Mesenteric fat pad (tissue), 1 donor: ENCODE measurements around the gene LDLRAD1. TPM values are rescaled to one million over a fixed set of nuclear protein-coding genes. Genes with fewer than 3 reads are reported as not detected.
"Not testable (repeated sequence)": the region's sequence is repeated elsewhere in the genome, so short reads cannot be mapped to it uniquely, and the experiment has no call there.

Experiments
- DNase-seq: peaks from one replicate; pipeline ENCODE4 v3.0.0-alpha.2; 2020; ENCODE audit warnings: low spot score
- total RNA-seq: library from RNA; stranded (reverse); fragmentation: NEBNext Ultra II Directional; extraction: Animal tissue kit (Norgen Biotek cat#: 25700); gene quantifications from one replicate; pipeline ENCODE4 v1.2.1, GENCODE V29; 2021
- donor health status: DM: yes; HTN: yes; CAD: no.

The LDLRAD1 gene
- total RNA-seq, 1 donor from 2014 or later: not detected

DNA sequence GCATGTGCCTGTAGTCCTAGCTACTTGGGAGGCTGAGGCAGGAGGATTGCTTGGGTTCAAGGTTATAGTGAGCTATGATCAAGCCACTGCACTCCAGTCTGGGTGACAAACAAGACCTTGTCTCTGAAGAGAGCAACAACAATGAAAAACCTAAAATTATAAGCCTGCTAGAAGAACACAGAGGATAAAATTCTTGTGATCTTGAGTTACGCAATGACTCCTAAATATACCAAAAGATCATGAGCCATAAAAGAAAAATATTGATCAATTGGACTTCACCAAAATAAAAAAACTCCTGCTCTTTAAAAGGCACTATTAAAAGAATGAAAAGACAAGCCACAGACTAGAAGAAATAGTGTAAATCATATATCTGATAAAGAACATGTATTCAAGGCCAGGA is 22.3 kb downstream of the LDLRAD1 start:
- no peak for DNase-seq

DNA sequence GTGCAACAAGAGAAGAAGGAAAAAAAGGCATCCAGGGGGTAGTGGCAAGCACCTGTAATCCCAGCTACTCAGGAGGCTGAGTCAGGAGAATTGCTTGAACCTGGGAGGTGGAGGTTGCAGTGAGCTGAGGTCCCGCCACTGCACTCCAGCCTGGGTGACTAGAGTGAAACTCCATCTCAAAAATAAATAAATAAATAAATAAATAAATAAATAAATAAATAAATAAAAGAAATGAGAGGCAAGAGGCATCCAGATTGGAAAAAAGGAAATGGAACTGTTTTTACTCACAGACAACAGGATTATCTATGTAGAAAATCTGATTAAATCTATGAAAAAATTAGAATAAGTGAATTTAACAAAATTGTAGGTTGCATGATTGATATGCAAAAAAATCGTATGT is 23.5 kb downstream of the LDLRAD1 start:
- not testable (repeated sequence) for DNase-seq

DNA sequence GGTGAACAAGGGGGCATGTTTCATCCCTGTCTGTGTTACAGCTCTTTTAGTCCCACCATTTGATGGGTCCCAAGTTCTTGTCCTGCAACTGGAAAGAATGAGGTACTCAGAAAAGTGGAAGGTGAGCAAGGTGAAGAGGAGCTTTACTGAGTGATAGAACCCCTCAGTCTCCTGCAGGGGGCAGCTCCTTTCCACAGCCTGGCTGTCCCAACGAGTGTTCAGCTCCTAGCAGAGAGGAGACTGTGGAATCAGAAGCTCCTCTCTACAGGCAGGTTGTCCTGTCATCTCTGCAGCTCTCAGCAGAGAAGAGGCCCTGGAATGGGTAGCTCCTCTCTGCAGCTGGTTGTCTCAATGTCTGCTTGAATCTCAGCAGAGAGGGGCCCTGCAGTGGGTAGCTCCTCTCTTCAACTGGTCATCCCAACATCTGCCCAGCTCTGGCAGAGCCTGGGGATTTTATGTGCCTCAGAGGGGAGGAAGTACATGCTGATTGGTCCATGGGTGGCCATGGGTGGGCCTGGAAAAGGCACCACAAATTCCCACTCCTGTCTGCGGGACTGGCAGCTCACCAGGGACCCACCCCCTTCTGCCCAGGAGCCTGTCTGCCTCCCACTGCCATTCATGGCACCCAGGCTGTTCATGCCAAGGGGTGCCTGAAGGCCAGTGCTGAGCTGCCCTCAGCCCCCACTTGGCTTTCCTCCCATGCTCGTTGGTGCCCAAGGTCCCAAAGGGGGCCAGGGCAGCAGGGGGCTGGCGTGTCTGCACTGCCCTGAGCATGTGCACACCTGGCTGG is 25.7 kb downstream of the LDLRAD1 start:
- no peak for DNase-seq

DNA sequence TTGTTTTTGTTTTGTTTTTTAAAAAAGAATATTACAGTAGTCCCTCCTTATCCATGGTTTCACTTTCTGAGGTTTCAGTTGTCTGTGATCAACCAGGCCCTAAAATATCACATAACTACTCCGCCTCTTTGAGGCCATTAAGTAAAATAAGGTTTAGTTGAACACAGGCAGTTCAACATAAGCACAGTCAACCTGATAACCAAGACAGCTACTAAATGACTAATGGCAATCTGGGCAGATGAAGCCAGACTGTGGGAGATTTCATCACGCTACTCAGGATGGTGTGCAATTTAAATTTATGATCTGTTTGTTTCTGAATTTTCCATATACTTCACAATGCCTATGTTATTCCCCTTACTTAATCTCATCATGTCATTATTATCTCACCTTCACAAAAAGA is 30.1 kb downstream of the LDLRAD1 start:
- DNase-seq: no peak

DNA sequence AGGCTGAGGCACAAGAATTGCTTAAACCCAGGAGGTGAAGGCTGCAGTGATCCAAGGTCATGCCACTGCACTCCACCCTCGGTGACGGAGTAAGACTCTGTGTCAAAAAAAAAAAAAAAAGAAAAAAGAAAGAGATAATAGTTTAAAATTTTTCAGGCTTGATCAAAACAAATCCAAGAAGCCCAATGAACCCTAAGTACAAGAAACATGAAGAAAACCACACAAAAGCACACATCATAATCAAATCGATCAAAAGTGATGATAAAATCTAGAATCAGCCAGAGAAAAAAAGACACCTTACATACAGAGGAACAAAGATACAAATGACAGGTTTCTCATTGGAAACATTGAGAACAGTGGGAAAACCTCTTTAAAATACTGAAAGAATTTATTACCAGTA is 31.5 kb downstream of the LDLRAD1 start:
- DNase-seq: no peak

DNA sequence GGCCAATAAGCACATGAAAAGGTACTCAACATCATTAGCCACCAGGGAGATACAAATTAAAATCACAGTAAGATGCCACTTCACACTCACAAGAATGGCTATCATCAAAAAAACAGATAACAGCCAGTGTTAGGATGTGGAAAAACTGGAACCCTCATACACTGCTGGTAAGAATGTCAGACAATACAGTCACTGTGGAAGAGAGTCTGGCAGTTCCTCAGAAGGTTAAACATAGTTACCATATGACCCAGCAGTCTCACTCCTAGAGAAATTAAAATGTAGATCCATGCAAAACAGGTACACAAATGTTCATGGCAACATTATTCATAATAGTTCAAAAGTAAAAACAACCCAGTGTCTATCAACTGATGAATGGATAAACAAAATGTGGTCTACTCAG is 33.3 kb downstream of the LDLRAD1 start:
- DNase-seq: no peak

DNA sequence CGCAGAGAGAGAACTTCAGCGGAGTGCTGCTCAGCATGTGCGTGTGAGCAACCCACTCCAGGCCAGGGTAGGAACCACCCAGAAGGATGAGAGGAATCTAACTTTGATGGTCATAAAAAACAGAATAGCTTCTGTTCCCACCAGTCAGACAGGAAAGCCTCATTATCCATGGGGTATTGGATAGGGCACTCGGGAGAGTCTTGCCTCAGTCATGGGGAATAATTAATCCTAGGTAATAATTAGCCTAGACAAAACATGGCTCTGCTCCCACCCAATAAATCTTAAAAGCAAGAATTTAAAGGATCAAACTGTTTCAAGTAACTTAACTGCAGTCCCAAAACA is 35.3 kb downstream of the LDLRAD1 start:
- no peak for DNase-seq

DNA sequence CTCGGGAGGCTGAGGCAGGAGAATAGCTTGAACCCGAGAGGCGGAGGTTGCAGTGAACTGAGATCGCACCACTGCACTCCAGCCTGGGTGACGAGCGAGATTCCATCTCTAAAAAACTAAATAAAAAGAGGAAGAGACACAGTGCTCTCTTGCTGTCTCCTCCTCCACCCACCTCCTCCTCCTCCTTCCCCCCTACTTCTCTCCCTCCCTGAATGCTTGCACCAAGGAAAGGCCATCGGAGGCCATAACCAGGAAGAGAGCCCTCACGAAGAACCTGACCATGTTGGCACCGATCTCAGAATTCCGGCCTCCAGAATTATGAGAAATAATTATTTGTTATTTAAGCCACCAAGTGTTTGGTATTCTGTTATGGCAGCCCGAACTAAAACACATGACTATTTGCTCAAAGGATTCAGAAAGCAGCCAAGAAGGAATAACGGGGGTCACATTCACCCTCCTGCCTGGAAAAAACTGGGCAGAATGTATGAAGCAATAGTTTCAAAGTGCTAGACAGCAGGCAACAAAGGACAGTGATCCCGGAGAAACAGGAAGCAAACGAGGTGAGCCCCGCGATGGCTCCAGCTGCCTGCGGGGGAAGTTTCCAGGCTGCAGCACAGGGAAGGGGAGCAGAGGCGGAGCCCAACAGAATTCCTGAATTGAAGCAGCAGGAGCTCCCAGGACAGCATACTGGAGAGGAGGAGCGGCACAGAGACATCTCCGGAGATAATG is 35.8 kb downstream of the LDLRAD1 start:
- DNase-seq: no peak

DNA sequence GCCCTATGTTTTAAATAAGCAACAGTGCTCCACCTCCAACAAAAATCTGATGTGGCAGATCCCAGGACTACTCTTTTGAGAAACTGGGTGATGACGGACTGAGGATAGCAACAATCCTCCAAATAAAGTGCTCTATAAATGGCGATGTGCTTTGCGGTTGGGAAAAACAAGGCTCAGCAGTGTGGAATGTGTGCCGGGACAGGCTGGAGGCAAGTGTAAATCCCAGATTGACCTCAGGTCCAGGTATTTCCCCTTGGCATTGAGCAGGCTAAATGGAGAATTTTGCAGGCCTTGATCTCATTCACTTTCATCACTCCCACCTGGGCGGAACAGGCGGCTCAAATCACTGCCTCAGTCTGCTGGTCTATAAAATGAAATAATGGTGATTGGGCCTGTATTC is 36.8 kb downstream of the LDLRAD1 start:
- DNase-seq: no peak

DNA sequence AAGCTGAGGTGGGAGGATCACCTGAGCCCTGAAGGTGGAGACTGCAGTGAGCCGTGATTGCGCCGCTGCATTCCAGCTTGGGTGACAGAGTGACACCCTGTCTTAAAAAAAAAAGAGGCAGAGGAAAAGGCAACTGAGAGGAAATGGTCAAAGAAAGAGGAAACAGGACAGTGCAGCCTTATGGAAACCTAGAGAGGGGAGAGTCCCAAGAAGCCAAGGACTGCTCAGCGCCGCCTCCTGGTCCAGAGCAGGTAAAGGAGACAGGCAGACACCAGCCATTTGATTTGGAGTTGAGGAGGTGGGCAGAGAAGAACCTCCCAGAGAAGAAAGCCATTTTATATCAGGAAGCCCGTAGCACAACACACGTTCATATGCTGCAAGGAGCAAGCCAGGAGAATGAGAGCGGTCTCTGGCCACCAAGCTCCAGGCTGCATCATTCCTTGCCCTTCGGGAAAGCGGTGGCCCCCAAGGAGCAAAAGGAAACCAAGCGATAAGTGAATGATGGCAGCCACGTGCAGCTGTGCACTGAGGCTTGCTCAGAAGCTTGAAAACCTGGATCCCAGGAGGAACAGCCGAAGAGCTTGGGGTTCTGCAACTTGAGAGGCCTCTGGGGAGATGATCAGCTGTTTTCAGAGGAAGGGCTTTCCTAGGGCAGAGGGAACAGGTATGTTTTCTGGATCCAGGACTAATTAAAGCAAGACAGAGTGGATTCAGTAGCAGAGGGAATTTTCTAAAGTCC is 38.1 kb downstream of the LDLRAD1 start:
- no peak for DNase-seq

DNA sequence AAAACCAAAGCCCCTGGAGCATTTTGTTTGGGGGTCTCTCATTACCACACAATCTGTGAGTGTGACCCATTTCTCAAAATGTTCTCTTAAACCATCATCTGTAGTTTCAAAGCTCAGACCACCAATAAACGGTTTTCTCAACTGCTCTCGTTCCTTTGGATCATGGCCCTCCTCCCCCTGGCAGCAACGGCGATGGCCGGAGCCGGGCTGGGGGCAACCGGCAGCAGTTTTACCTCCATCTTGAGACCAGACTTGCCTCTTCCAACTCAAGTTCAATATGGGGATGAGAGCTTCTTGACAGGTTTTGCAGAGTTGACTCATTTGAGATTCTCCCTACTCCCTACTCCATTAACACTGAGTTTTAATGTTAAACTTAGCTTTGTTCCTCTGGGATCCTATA is 42.1 kb downstream of the LDLRAD1 start:
- DNase-seq: no peak

DNA sequence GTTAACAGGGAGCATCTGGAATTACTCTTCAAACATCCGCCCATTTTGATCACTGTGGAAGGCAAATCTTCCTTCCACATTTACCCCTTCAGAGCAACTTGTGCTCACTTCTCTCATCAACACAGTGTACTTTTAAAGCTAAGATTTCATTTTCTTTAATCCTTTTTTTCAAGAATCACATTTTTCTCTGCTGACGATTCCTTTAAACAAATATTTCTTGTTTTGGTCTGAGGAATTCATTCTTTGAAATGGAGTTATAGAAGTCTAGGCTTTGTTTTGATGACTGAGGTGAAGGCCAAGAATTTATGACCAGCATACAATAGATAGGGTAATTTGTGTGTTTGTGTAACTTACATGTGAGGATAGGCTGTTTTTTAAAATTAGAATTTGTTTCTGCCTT is 46.3 kb downstream of the LDLRAD1 start:
- DNase-seq: no peak

DNA sequence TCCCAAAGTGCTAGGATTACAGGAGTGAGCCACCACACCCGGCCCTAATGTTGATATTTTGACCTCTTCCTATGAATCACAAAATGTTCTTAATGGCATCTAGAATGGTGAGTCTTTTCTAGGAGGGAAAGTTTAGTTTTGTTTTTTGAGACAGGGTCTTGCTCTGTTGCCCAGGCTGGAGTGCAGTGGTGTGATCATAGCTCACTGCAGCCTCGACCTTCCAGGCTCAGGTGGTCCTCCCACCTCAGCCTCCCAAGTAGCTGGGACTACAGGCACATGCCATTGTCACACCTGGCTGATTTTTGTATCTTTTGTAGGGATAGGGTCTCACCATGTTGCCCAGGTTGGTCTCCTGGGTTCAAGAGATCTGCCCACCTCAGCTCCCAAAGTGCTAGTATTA is 48.7 kb downstream of the LDLRAD1 start:
- DNase-seq: not testable (repeated sequence)

DNA sequence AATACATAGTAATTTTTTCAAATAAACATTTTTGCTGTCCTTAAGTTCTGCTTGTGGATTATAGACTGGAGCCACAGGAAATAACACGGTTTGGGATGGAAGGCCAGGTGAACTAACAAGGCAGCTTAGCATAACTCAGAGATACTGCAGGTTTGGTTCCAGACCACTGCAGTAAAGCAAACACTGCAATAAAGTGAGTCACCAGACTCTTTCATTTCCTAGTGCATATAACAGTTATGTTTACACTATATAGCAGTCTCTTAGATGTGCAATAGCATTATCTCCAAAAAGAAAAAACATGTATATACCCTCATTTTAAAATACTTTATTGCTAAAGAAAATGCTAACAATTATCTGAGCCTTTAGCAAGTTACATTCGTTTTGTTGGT is 49.9 kb downstream of the LDLRAD1 start:
- no peak for DNase-seq

DNA sequence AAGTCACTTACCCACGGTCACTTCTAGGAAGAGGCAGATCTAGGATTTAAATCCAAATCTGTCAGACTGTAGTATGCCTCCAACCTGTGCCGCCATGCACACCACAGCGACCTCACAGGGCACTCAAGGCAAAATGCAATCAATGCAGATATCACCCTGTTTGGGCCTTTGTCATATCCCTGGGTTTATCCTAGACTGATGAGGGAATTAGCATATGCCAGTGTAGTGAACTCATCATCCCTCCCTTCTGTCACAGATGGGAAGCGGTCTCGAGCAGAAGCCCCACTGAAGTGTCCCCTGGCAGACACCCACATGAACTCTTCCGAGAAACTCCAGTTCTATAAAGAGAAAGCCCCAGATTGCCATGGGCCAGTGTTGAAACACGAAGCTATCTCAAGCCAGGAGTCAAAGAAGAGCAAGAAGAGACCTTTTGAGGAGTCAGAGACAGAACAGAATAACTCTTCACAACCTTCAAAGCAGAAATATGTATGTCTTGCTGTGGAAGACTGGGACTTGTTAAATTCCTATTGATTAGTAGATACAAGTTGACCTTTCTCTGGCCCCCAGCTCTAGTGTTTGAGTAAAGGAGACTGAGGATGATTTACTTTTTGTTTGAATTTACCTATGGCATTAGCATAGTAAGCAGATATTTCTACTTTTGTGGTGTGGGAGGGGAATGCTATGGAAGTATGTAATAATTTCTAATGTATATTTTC is 50.4 kb downstream of the LDLRAD1 start:
- no peak for DNase-seq

DNA sequence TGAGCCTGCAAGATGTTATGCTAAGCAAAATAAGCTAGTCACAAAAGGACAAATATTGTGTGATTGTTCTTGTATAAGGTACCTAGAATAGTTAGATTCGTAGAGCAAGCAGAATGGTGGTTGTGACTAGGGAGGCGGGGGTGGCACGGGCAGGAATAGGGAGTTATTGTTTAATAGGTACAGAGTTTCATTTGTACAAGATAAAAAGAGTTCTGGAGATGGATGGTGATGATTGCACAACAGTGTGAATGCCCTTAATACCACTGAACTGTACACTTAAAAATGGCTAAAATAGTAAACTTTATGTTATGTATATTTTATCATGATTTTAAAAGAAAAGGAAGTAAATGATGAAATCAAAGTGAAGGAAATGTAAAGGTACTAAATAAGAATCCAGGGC is 51.2 kb downstream of the LDLRAD1 start:
- DNase-seq: no peak

DNA sequence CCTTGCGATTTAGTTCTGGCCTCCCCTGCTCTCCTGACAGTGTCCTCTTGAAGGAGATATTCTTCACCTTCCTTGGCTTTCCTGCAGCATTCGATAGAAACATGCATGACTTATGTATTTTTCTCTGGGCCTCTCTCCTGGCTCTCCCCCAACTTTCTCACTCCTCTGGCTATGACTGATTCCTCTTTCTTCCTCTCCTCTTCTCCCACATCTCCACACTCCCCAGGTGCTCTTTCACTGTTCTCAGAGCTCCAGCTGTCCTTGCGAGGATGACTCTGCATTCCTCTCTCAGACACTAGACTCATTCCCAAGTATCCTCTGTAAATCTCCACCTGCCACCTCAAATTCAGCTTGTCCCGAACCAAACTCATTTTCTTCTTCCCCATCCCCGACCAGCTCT is 53.9 kb downstream of the LDLRAD1 start:
- no peak for DNase-seq

DNA sequence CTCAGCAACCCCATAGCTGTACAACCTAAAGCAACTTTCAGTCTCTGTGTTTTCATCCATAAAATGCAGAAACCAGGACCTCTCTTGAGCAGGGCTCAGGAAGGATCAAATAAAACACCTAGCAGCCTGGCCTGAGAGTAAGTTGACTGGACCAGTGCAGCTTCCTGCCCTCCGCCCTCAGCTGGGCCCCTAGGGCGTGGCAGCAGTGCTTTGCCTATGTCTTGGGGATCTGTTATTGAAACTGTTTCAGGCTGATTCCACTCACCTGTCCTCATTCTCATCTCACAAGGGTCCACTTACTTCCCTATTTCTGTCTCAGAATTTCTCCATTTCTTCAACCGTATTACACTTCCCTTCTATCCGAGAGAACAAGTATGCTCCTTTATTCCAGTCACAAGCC is 54.5 kb downstream of the LDLRAD1 start:
- no peak for DNase-seq

DNA sequence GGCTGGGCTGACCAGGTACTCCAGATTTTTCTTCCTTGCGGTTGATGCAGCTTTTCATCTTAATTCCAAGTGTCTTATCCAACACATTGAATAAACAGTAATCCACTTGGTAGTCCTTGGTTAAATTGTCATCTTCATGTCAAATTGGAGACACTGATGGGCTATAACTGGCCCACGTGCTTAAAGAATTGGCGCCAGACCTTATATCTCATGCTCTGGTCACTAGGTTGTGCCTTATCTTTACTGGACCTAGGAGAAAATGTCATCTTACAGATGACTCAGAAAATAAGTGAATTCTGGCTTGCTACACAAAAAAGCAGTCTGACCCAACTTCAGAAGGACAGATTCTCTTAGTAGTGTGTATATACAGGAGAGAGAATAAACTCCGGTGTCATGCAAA is 55.6 kb downstream of the LDLRAD1 start:
- DNase-seq: no peak

DNA sequence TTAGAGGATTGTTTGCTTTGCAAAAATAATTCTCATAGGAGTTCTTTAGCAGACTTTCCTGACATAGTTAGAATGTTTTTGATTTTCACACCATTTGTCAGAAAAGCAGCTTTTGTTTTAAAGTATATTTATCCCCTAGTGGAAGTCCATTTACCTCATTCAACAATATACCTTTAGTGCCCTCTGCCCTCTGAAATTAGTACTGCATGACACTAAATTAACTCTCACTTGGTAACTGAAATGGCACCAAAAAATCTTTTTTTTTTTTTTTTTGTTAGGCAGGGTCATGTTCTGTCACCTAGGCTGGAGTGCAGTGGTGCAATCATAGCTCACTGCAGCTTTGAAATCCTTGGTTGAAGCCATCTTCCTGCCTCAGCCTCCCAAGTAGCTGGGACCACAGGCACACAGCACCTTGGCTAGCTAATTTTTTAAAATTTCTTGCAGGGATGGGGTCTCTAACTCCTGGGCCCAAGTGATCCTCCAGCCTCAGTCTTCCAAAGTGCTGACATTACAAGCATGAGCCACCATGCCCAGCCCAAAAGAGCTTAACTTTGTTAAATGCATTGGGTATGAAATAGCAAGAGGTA is 58.2 kb downstream of the LDLRAD1 start:
- DNase-seq: no peak
